ENCODE results near the gene B4GALNT1. TPM values are rescaled to one million over a fixed set of nuclear protein-coding genes. Genes with fewer than 3 reads are reported as not detected.
A peak's percentile ranks its signal among the peaks of the same experiment; 100 is the strongest.

The B4GALNT1 gene
- total RNA-seq, 1 donor from 2014 or later: 5.6 TPM

DNA sequence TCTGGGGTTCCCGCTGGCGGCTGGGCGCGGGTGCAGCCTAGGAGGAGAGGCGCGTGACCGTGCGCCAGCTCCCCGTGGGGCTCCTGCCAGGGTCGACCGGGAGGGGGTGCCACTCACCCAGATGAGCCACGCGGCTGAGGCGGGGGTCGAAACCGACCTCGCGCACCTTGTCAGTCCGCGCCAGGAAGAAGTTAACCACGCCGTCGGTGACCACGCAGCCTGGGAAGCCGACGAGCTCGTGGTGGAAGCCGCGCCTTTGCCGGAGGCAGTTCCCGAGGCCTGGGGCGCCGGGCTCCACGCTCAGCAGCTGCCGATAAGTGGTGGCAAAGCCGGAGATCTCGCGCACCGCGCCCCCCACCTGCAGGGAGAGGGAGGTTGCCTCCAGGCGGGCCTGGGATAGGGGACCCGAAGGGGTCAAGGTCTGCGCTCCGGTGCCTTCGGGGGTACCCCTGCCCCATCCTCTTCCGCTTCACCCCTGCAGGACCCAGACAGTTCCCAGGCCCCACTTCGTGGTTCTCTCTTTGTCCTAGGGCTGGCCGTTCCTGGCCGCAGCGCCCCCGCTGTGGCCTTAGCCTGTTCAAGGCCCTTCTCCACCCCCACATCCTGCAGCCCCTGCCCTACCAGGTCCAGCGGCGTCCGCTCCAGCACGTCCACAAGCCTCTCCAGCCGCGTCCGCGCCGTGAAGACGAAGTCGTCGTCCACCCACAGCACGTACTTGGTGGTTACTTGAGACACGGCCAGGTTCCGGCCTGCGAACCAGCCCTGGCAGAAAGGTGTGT is 5.3 kb downstream of the B4GALNT1 start:
- H3K36me3 Mint-ChIP-seq (ENCODE audit: unreplicated experiment): peaks cover 2% of the 10 kb centered on the region
- H3K27me3 Mint-ChIP-seq (ENCODE audit: unreplicated experiment): peaks cover 24% of the 10 kb centered on the region
- no peak overlapping the region for H3K27ac Mint-ChIP-seq (ENCODE audit: unreplicated experiment)
- peak; percentile 82 for DNase-seq (ENCODE audit: extremely low spot score, unreplicated experiment)
- H3K9me3 Mint-ChIP-seq (ENCODE audit: unreplicated experiment): no peaks in the 10 kb centered on the region
- TF ChIP-seq, protein P1, sequence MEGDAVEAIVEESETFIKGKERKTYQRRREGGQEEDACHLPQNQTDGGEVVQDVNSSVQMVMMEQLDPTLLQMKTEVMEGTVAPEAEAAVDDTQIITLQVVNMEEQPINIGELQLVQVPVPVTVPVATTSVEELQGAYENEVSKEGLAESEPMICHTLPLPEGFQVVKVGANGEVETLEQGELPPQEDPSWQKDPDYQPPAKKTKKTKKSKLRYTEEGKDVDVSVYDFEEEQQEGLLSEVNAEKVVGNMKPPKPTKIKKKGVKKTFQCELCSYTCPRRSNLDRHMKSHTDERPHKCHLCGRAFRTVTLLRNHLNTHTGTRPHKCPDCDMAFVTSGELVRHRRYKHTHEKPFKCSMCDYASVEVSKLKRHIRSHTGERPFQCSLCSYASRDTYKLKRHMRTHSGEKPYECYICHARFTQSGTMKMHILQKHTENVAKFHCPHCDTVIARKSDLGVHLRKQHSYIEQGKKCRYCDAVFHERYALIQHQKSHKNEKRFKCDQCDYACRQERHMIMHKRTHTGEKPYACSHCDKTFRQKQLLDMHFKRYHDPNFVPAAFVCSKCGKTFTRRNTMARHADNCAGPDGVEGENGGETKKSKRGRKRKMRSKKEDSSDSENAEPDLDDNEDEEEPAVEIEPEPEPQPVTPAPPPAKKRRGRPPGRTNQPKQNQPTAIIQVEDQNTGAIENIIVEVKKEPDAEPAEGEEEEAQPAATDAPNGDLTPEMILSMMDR (IDR thresholded peaks at IDR 0.05): no peak
- H3K4me3 Mint-ChIP-seq (ENCODE audit: unreplicated experiment): no peak overlapping the region
- H3K4me1 Mint-ChIP-seq (ENCODE audit: unreplicated experiment): peaks cover 2% of the 10 kb centered on the region

DNA sequence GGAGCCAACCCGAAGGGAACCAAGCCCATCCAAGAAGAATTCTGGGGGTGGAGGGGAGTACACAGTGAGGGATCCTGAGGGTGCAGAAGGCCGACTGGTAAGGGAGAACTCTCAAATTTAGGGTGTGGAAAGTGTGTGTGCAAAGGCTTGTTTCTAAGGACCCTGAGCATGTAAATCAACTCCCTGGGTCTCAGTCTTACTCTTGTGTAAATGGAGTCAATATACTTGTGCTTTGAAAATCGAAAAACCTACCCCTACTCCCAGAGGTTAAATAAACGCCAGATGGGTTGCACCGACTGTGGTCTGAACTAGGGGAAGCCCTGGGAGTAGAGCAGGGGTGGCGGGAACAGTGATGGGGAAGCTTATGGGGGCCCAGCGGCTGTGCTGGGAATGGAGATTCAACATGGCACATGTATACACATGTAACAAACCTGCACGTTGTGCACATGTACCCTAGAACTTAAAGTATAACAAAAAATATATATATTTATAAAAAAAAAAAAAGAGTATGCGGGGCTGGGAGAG is 6.0 kb downstream of the B4GALNT1 start:
- DNase-seq (ENCODE audit: extremely low spot score, unreplicated experiment): no peak

DNA sequence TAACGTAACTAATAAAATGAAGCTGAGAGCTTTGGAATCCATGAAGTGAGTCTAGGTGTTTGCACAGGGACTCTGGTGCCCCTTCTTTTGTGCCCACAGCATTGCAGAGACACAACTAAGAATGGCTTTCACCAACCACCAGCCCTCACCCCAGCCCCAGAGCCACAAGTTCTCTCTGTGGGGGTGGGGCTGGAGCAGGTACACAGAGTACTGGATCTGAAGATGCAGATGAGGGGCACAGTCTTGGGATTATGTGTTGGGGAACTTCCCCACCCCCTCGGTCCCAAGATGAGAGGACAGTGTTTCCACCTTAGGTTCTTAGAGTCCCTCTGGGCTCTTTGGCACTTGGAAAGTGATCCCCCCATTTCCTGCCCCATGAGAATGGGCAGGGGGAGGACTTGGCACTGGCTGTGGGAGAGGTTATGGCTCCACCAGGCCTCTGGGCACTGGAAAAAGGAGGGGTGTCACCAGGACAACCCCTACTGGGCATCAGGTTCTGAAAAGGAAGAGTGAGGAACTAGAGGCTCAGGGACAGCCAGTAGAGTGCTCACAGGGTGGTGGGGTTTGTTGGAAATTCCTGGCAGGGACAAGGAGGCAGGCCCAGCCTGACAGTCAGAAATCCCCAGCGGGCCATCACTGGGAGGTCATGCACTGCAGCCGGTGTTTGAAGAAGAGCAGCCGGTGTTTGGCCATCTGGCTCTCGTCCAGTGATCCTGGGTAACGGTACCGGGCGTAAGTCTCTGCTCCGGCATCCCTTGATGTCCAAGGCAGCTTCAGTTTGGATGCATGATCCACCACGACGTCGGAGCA is 6.7 kb downstream of the B4GALNT1 start:
- peaks cover 9% of the 10 kb centered on the region for H3K4me1 Mint-ChIP-seq (ENCODE audit: unreplicated experiment)
- H3K27me3 Mint-ChIP-seq (ENCODE audit: unreplicated experiment): peaks cover 38% of the 10 kb centered on the region
- no peak overlapping the region for H3K4me3 Mint-ChIP-seq (ENCODE audit: unreplicated experiment)
- peaks cover 2% of the 10 kb centered on the region for H3K36me3 Mint-ChIP-seq (ENCODE audit: unreplicated experiment)
- no peaks in the 10 kb centered on the region for H3K9me3 Mint-ChIP-seq (ENCODE audit: unreplicated experiment)
- TF ChIP-seq, protein P1 (IDR thresholded peaks at IDR 0.05): no peak
- H3K27ac Mint-ChIP-seq (ENCODE audit: unreplicated experiment): no peak overlapping the region
- DNase-seq (ENCODE audit: extremely low spot score, unreplicated experiment): no peak

More for the DNA sequence above, 6.0 kb downstream of the B4GALNT1 start:
- TF ChIP-seq, protein P1 (IDR thresholded peaks at IDR 0.05): no peak
- Mint-ChIP-seq H3K9me3 (ENCODE audit: unreplicated experiment) (no peaks in the 10 kb centered on the region), H3K36me3 (ENCODE audit: unreplicated experiment) (peaks cover 2% of the 10 kb centered on the region), H3K4me1 (ENCODE audit: unreplicated experiment) (peaks cover 3% of the 10 kb centered on the region), H3K27me3 (ENCODE audit: unreplicated experiment) (peaks cover 31% of the 10 kb centered on the region), H3K4me3 (ENCODE audit: unreplicated experiment) (no peak overlapping the region), H3K27ac (ENCODE audit: unreplicated experiment) (no peak overlapping the region)

DNA sequence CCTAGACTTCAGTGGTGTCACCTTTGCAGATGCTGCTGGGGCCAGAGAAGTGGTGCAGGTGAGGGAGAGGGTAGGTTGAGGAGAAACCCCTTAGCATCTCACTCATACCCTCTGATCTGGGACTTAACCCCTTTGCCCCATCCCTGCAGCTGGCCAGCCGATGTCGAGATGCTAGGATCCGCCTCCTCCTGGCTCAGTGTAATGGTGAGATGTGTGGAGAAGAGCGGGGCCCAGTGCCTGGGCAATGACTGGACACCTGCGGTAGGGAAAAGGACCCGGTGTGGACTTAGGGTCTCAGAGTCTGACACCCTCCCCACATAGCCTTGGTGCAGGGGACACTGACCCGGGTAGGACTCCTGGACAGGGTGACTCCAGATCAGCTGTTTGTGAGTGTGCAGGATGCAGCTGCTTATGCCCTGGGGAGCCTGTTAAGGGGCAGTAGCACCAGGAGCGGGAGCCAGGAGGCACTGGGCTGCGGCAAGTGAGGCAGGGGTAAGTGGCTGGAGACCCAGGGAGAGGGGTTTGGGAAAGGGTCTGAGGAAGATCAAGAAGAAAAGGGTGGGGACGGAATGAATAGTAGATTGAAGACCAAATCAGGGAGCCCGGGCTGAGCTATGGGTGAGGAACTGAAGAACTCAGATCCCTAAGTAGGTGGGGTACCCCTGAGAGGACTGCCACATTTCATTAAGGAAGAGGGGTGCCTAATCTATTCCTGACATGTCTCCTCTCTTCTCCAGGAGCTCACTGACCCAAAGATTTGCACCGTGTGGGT is 7.6 kb downstream of the B4GALNT1 start:
- Mint-ChIP-seq H3K36me3 (ENCODE audit: unreplicated experiment) (peaks cover 2% of the 10 kb centered on the region), H3K27ac (ENCODE audit: unreplicated experiment) (no peak overlapping the region)

More for the DNA sequence above, 7.6 kb downstream of the B4GALNT1 start:
- Mint-ChIP-seq H3K27me3 (ENCODE audit: unreplicated experiment) (peaks cover 47% of the 10 kb centered on the region), H3K4me1 (ENCODE audit: unreplicated experiment) (peaks cover 17% of the 10 kb centered on the region), H3K9me3 (ENCODE audit: unreplicated experiment) (no peaks in the 10 kb centered on the region), H3K4me3 (ENCODE audit: unreplicated experiment) (no peak overlapping the region)
- DNase-seq (ENCODE audit: extremely low spot score, unreplicated experiment): no peak
- TF ChIP-seq, protein P1 (IDR thresholded peaks at IDR 0.05): no peak
